RWPE2 (cell line): ENCODE data around the gene RSPH6A.

Source experiments
- ATAC-seq: fragments of 200-7000 bp; cut with Tn5 transposase; 3 replicates; pipeline ENCODE4 v1.9.1; 2021; ENCODE audit warnings: low read depth
- DNase-seq: peaks from one replicate; pipeline ENCODE4 v3.0.0-alpha.2; 2020; ENCODE audit warnings: low spot score
- H3K27ac ChIP-seq: fragments of 450-650 bp; 2 replicates; pipeline ENCODE4 v1.5.1; 2017; ENCODE audit warnings: mild to moderate bottlenecking; ENCODE audit not compliant: poor library complexity, severe bottlenecking
- H3K27me3 ChIP-seq: fragments of 250-450 bp; sonication (Bioruptor Pico); 2 replicates; pipeline ENCODE4 v1.5.1; 2021; ENCODE audit warnings: mild to moderate bottlenecking, moderate library complexity; ENCODE audit not compliant: insufficient read depth, poor library complexity, severe bottlenecking
- H3K36me3 ChIP-seq: fragments of 250-450 bp; sonication (Bioruptor Pico); 2 replicates; pipeline ENCODE4 v1.5.1; 2020; ENCODE audit warnings: low read depth, mild to moderate bottlenecking, moderate library complexity
- H3K4me1 ChIP-seq: fragments of 250-450 bp; sonication (Bioruptor Pico); 2 replicates; pipeline ENCODE4 v1.5.1; 2021; ENCODE audit warnings: mild to moderate bottlenecking, moderate library complexity; ENCODE audit not compliant: insufficient read depth, poor library complexity, severe bottlenecking
- H3K4me3 ChIP-seq: fragments of 250-450 bp; sonication (Bioruptor Pico); 2 replicates; pipeline ENCODE4 v1.5.1; 2021; ENCODE audit warnings: mild to moderate bottlenecking, moderate library complexity; ENCODE audit not compliant: severe bottlenecking
- H3K9me3 ChIP-seq: fragments of 250-450 bp; sonication (Bioruptor Pico); 2 replicates; pipeline ENCODE4 v1.5.1; 2021; ENCODE audit warnings: mild to moderate bottlenecking, moderate library complexity; ENCODE audit not compliant: severe bottlenecking
- CTCF ChIP-seq: fragments of 450-650 bp; IDR thresholded peaks from one replicate; pipeline ENCODE4 v1.5.1; 2017; ENCODE audit warnings: mild to moderate bottlenecking, moderate library complexity; ENCODE audit not compliant: poor library complexity, severe bottlenecking

RSPH6A gene

GRCh38 chr19:45798995-45799517, 16.1 kb downstream of the RSPH6A start:
- peak; percentile 80 for TF ChIP-seq CTCF
- no peaks in the 10 kb centered on the region for H3K4me1 ChIP-seq
- no peaks in the 10 kb centered on the region for H3K36me3 ChIP-seq
- H3K27ac ChIP-seq = no peak overlapping the region
- ATAC-seq (peak; percentile 76), DNase-seq (no peak)
- H3K4me3 ChIP-seq = no peak overlapping the region
- H3K27me3 ChIP-seq = no peaks in the 10 kb centered on the region
- no peaks in the 10 kb centered on the region for H3K9me3 ChIP-seq

GRCh38 chr19:45794627-45795026, 20.5 kb downstream of the RSPH6A start:
- DNase-seq (no peak), ATAC-seq (no peak)
- Histone ChIP-seq H3K36me3 (peaks cover 12% of the 10 kb centered on the region), H3K4me1 (peaks cover 3% of the 10 kb centered on the region), H3K27me3 (no peaks in the 10 kb centered on the region), H3K9me3 (no peaks in the 10 kb centered on the region), H3K27ac (no peak overlapping the region), H3K4me3 (no peak overlapping the region)
- no peak for TF ChIP-seq CTCF

DNA sequence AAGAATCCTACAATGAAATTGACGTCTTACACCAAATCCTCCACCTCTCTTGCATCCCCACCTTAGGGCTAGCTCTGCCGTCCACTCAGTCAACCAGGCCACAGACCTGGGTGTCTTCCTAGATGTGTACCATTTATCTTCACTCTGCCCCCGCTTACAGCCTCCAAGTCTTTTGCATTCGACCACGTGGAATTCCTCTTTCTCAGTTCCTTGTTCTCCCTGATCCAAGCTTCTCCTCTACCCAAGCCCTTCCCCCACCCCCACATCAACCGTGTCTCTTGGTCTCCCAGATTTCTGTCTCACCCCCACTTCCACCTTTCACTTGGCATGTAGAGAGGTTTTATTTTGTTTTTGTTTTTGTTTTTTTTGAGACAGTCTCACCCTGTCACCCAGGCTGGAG, 21.2 kb downstream of the RSPH6A start:
- ATAC-seq = no peak
- peaks cover 3% of the 10 kb centered on the region for H3K4me1 ChIP-seq
- TF ChIP-seq CTCF = no peak

GRCh38 chr19:45793178-45793564, 21.9 kb downstream of the RSPH6A start:
- H3K27me3 ChIP-seq = no peaks in the 10 kb centered on the region
- H3K4me3 ChIP-seq = no peak overlapping the region
- DNase-seq = no peak
- no peak for ATAC-seq
- no peak for TF ChIP-seq CTCF
- no peak overlapping the region for H3K27ac ChIP-seq
- H3K9me3 ChIP-seq = no peaks in the 10 kb centered on the region
- peaks cover 25% of the 10 kb centered on the region for H3K36me3 ChIP-seq
- peaks cover 3% of the 10 kb centered on the region for H3K4me1 ChIP-seq

More for the DNA sequence above, 21.2 kb downstream of the RSPH6A start:
- DNase-seq = no peak
- Histone ChIP-seq H3K27me3 (no peaks in the 10 kb centered on the region), H3K36me3 (peaks cover 20% of the 10 kb centered on the region), H3K9me3 (no peaks in the 10 kb centered on the region), H3K27ac (no peak overlapping the region), H3K4me3 (no peak overlapping the region)

- H3K36me3 ChIP-seq = peaks cover 27% of the 10 kb centered on the region
- H3K27me3 ChIP-seq = no peaks in the 10 kb centered on the region
- peak; percentile 99 for DNase-seq
- peak; percentile 94 for ATAC-seq
- H3K27ac ChIP-seq = peak within 1 kb of the TSS; percentile 70
- no peaks in the 10 kb centered on the region for H3K9me3 ChIP-seq
- peaks cover 3% of the 10 kb centered on the region for H3K4me1 ChIP-seq
- H3K4me3 ChIP-seq = peak within 1 kb of the TSS; percentile 93
- TF ChIP-seq CTCF = no peak
These were observed 22.5 kb downstream of the RSPH6A start, which contains the start of gene DMWD for GRCh38 chr19:45792470-45793177. Gene DMWD, minus strand, starts transcription at chr19:45792845. Its CDS starts 89 bp downstream, at chr19:45792756.
